Naive B cell (primary cell): Measurements from ENCODE around the gene TRIM3. TPM values are rescaled to one million over a fixed set of nuclear protein-coding genes. Genes with fewer than 3 reads are reported as not detected.

Experiments used
- ATAC-seq, 2 donors: fragments of 150-1000 bp; cut with Tn5 transposase; 2 replicates each; pipeline ENCODE4 v1.10.0; 2021; ENCODE audit warnings: low read depth in 2 of 2, mild to moderate bottlenecking in 2 of 2, moderate library complexity in 2 of 2
- DNase-seq: peaks from one replicate; pipeline ENCODE4 v3.0.0; 2022
- H3K27ac Mint-ChIP-seq, 6 donors: one replicate each; pipeline ENCODE4 v1.8.0; 2020 to 2022; ENCODE audit warnings: mild to moderate bottlenecking in 6 of 6, mixed read lengths in 6 of 6, moderate library complexity in 5 of 6, inconsistent platforms in 2 of 6
- H3K27me3 Mint-ChIP-seq, 3 donors: one replicate each; pipeline ENCODE4 v1.8.0; 2021 to 2022; ENCODE audit warnings: mixed read lengths in 3 of 3, mild to moderate bottlenecking in 1 of 3
- H3K36me3 Mint-ChIP-seq, 2 donors: one replicate each; pipeline ENCODE4 v1.8.0; 2020 to 2022; ENCODE audit warnings: mixed read lengths in 2 of 2, inconsistent platforms in 1 of 2, mild to moderate bottlenecking in 1 of 2
- H3K4me1 Mint-ChIP-seq, 3 donors: one replicate each; pipeline ENCODE4 v1.8.0; 2020 to 2022; ENCODE audit warnings: mixed read lengths in 3 of 3, inconsistent platforms in 1 of 3, mild to moderate bottlenecking in 1 of 3, moderate library complexity in 1 of 3
- H3K4me3 Mint-ChIP-seq, 8 donors: one replicate each; pipeline ENCODE4 v1.8.0; 2020 to 2022; ENCODE audit warnings: mild to moderate bottlenecking in 8 of 8, mixed read lengths in 8 of 8, moderate library complexity in 8 of 8, inconsistent platforms in 2 of 8
- H3K9me3 Mint-ChIP-seq, 7 donors: one replicate each; pipeline ENCODE4 v1.8.0; 2020 to 2022; ENCODE audit warnings: mixed read lengths in 7 of 7, mild to moderate bottlenecking in 5 of 7, inconsistent platforms in 2 of 7, moderate library complexity in 1 of 7
- polyA plus RNA-seq, 6 donors: library from polyadenylated mRNA; unstranded; fragments of 300-500 nt; fragmentation: Illumina TruSeq; gene quantifications; one replicate each; pipeline ENCODE4 v1.2.3, GENCODE V29; 2021; ENCODE audit warnings: low read depth in 6 of 6

Gene TRIM3
- polyA plus RNA-seq, 6 donors from 2014 or later, result 0.88 to 2.7 (median 1.8) TPM

- Mint-ChIP-seq H3K4me1 (peaks cover 3 to 13% (median 9%) of the 10 kb centered on the region in 3 donors), H3K4me3 (no peak overlapping the region), H3K27me3 (peaks cover 5 to 21% (median 19%) of the 10 kb centered on the region in 3 donors), H3K27ac (no peak overlapping the region), H3K36me3 (no peaks in the 10 kb centered on the region), H3K9me3 (peaks cover 0 to 1% (median 0%) of the 10 kb centered on the region in 7 donors)
- no peak for DNase-seq
- ATAC-seq, result peak; percentile 12 to 15
These were observed 55.7 kb downstream of the TRIM3 start for GRCh38 chr11:6417907-6418556.

- peaks cover 9 to 17% (median 11%) of the 10 kb centered on the region in 3 donors for H3K4me1 Mint-ChIP-seq
- DNase-seq, result no peak
- H3K36me3 Mint-ChIP-seq, result no peaks in the 10 kb centered on the region
- H3K27me3 Mint-ChIP-seq, result peaks cover 0 to 3% (median 2%) of the 10 kb centered on the region in 3 donors
- no peaks in the 10 kb centered on the region for H3K9me3 Mint-ChIP-seq
- H3K27ac Mint-ChIP-seq, result no peak overlapping the region
- no peak for ATAC-seq
- no peak overlapping the region for H3K4me3 Mint-ChIP-seq
These were observed 57.9 kb downstream of the TRIM3 start for GRCh38 chr11:6415797-6416196.

- Mint-ChIP-seq H3K36me3 (peaks cover 0 to 5% of the 10 kb centered on the region in 2 donors), H3K9me3 (no peaks in the 10 kb centered on the region), H3K4me1 (peaks cover 8 to 12% (median 11%) of the 10 kb centered on the region in 3 donors), H3K27me3 (no peaks in the 10 kb centered on the region), H3K27ac (no peak overlapping the region), H3K4me3 (no peak overlapping the region)
- no peak for ATAC-seq
- no peak for DNase-seq
These were observed 58.8 kb downstream of the TRIM3 start for GRCh38 chr11:6414874-6415328.

GRCh38 chr11:6413791-6414201 is 59.9 kb downstream of the TRIM3 start:
- no peak for DNase-seq
- no peak overlapping the region for H3K4me3 Mint-ChIP-seq

GRCh38 chr11:6411594-6412031 is 62.1 kb downstream of the TRIM3 start:
- Mint-ChIP-seq H3K27me3 (no peaks in the 10 kb centered on the region), H3K9me3 (no peaks in the 10 kb centered on the region), H3K36me3 (peaks cover 0 to 12% of the 10 kb centered on the region in 2 donors), H3K4me1 (peaks cover 14 to 24% (median 17%) of the 10 kb centered on the region in 3 donors), H3K4me3 (peak overlapping the region in 1 of 8 donors; percentile 19), H3K27ac (no peak overlapping the region)
- DNase-seq (no peak), ATAC-seq (no peak)

More at GRCh38 chr11:6413791-6414201, 59.9 kb downstream of the TRIM3 start:
- no peaks in the 10 kb centered on the region for H3K9me3 Mint-ChIP-seq
- peaks cover 0 to 12% of the 10 kb centered on the region in 2 donors for H3K36me3 Mint-ChIP-seq
- H3K27ac Mint-ChIP-seq, result peak overlapping the region in 1 of 6 donors; percentile 17
- H3K4me1 Mint-ChIP-seq, result peaks cover 6 to 11% (median 7%) of the 10 kb centered on the region in 3 donors
- no peaks in the 10 kb centered on the region for H3K27me3 Mint-ChIP-seq
- no peak for ATAC-seq

- peaks cover 0 to 12% of the 10 kb centered on the region in 2 donors for H3K36me3 Mint-ChIP-seq
- H3K27me3 Mint-ChIP-seq, result no peaks in the 10 kb centered on the region
- no peak overlapping the region for H3K27ac Mint-ChIP-seq
- ATAC-seq, result no peak
- no peaks in the 10 kb centered on the region for H3K9me3 Mint-ChIP-seq
- H3K4me3 Mint-ChIP-seq, result no peak overlapping the region
- DNase-seq, result no peak
- H3K4me1 Mint-ChIP-seq, result peaks cover 21 to 31% (median 25%) of the 10 kb centered on the region in 3 donors
These were observed 62.9 kb downstream of the TRIM3 start for GRCh38 chr11:6410695-6411430.

GRCh38 chr11:6406370-6406769 is 67.4 kb downstream of the TRIM3 start:
- Mint-ChIP-seq H3K36me3 (peaks cover 0 to 12% of the 10 kb centered on the region in 2 donors), H3K27me3 (no peaks in the 10 kb centered on the region), H3K4me1 (peaks cover 52 to 58% (median 56%) of the 10 kb centered on the region in 3 donors), H3K4me3 (peak overlapping the region in 2 of 8 donors; percentile 8 to 33), H3K27ac (peak overlapping the region in 5 of 6 donors; percentile 13 to 83 (median 16)), H3K9me3 (no peaks in the 10 kb centered on the region)
- no peak for DNase-seq
- no peak for ATAC-seq

- H3K27me3 Mint-ChIP-seq, result no peaks in the 10 kb centered on the region
- no peaks in the 10 kb centered on the region for H3K9me3 Mint-ChIP-seq
- peak overlapping the region in 4 of 8 donors; percentile 8 to 63 (median 24) for H3K4me3 Mint-ChIP-seq
- DNase-seq (no peak), ATAC-seq (no peak)
- peaks cover 0 to 12% of the 10 kb centered on the region in 2 donors for H3K36me3 Mint-ChIP-seq
- peaks cover 56 to 63% (median 61%) of the 10 kb centered on the region in 3 donors for H3K4me1 Mint-ChIP-seq
- H3K27ac Mint-ChIP-seq, result peak overlapping the region in 4 of 6 donors; percentile 11 to 83 (median 17)
These were observed 67.9 kb downstream of the TRIM3 start for GRCh38 chr11:6405846-6406245.

GRCh38 chr11:6405052-6405667 is 68.6 kb downstream of the TRIM3 start:
- peak overlapping the region in 1 of 6 donors; percentile 85 for H3K27ac Mint-ChIP-seq
- H3K4me1 Mint-ChIP-seq, result peaks cover 60 to 66% (median 66%) of the 10 kb centered on the region in 3 donors

GRCh38 chr11:6404342-6405051 is 69.2 kb downstream of the TRIM3 start:
- DNase-seq (no peak), ATAC-seq (peak in 1 of 2 donors; percentile 14)
- Mint-ChIP-seq H3K27ac (peak overlapping the region; percentile 63 to 91 (median 82)), H3K4me3 (peak overlapping the region in 6 of 8 donors; percentile 49 to 92 (median 70)), H3K36me3 (peaks cover 0 to 8% of the 10 kb centered on the region in 2 donors), H3K9me3 (no peaks in the 10 kb centered on the region), H3K4me1 (peaks cover 60 to 72% (median 66%) of the 10 kb centered on the region in 3 donors), H3K27me3 (no peaks in the 10 kb centered on the region)

More at GRCh38 chr11:6405052-6405667, 68.6 kb downstream of the TRIM3 start:
- Mint-ChIP-seq H3K27me3 (no peaks in the 10 kb centered on the region), H3K4me3 (peak overlapping the region in 1 of 8 donors; percentile 77), H3K36me3 (peaks cover 0 to 10% of the 10 kb centered on the region in 2 donors), H3K9me3 (no peaks in the 10 kb centered on the region)
- DNase-seq (no peak), ATAC-seq (no peak)

- DNase-seq (no peak), ATAC-seq (no peak)
- Mint-ChIP-seq H3K4me1 (peaks cover 60 to 76% (median 66%) of the 10 kb centered on the region in 3 donors), H3K27ac (peak overlapping the region in 5 of 6 donors; percentile 76 to 96 (median 90)), H3K9me3 (no peaks in the 10 kb centered on the region), H3K27me3 (no peaks in the 10 kb centered on the region), H3K36me3 (peaks cover 0 to 10% of the 10 kb centered on the region in 2 donors), H3K4me3 (peak overlapping the region in 7 of 8 donors; percentile 15 to 92 (median 77))
These were observed 70.2 kb downstream of the TRIM3 start for GRCh38 chr11:6403539-6403938.

- H3K36me3 Mint-ChIP-seq, result peaks cover 0 to 19% of the 10 kb centered on the region in 2 donors
- H3K4me3 Mint-ChIP-seq, result peak overlapping the region; percentile 46 to 93 (median 89)
- ATAC-seq (peak; percentile 96 to 97), DNase-seq (peak; percentile 85)
- H3K9me3 Mint-ChIP-seq, result no peaks in the 10 kb centered on the region
- H3K27ac Mint-ChIP-seq, result peak overlapping the region; percentile 78 to 97 (median 94)
- no peaks in the 10 kb centered on the region for H3K27me3 Mint-ChIP-seq
- peaks cover 56 to 71% (median 66%) of the 10 kb centered on the region in 3 donors for H3K4me1 Mint-ChIP-seq
These were observed 71.2 kb downstream of the TRIM3 start for GRCh38 chr11:6402561-6402981.
